GM20000 (cell line): ENCODE results near the gene ADGRF1.
"Not testable (repeated sequence)": the region's sequence is repeated elsewhere in the genome, so short reads cannot be mapped to it uniquely, and the experiment has no call there.

Experiments used
- DNase-seq: peaks from one replicate; pipeline ENCODE4 v3.0.0; 2012; ENCODE audit warnings: low spot score
- CTCF ChIP-seq: IDR thresholded peaks from 2 replicates; pipeline ENCODE4 v1.5.1; 2012; ENCODE audit warnings: mild to moderate bottlenecking, control low read depth; ENCODE audit errors: extremely low read depth, missing control alignments

Gene ADGRF1

GRCh38 chr6:47061309-47062300 lies 19.5 kb upstream of the ADGRF1 start:
- no peak for DNase-seq
- TF ChIP-seq CTCF: no peak

DNA sequence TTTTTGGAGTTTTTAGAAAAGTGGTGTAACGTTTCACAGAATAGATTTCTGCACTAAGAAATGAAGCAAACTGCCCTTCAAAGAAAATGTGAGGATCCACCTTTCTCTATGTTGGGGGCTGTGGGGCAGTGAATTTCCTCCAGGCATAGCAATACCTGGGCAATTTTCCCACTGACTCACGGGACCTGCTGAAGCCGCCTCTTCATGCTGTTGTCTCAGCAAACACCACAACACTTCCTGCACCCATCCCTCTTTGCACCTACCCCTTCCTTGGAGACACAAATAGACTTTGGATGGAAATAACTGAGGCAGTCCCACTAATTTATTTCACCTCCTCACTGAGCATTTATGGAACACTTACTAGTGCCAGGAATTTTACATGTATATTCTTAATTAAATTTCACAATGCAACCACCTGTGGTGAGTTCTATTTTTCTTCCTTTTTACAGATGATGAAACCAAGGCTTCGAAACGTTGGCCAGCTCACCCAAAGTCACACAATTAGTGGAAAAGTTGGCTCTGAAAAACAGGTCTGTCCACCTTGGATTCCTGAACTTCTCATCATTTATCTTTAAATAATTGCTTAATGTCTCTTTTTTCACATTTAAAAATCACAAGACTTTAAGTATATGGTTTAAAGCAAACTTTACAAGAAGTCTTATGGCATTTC lies 17.2 kb upstream of the ADGRF1 start:
- no peak for TF ChIP-seq CTCF
- DNase-seq: no peak

DNA sequence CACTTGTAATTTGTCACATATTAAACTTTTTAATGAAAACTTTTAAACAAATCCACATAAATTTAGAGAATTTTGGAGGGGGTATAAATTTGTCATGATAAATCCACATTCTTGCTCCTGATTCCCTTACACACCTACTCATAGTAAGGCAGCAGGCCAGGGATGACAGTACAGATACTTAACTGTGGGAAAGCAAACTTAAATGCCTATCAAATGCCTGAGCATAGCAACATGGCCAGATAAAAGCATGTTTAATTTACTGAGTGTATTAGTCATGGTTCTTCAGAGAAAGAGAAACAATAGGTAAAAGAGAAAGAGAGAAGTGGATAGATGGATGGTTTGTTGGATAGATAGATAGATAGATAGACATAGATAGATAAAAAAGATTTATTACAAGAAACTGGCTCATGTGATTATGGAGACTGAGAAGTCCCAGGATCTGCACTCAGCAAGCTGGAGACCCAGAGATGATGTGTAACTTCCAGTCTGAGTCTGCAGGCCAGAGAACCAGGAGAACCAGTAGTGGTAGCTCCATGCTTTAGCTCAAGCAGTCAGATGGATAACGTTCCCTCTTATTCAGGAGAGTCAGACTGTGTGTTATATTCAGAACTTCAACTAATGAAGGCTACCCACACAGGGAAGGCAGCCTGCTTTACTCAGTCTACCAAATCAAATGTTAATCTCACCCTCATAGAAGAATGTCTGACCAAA lies 15.9 kb upstream of the ADGRF1 start:
- TF ChIP-seq CTCF: no peak
- no peak for DNase-seq

- DNase-seq: no peak
These were observed 14.7 kb upstream of the ADGRF1 start for GRCh38 chr6:47056832-47057231.

GRCh38 chr6:47054302-47054701 lies 12.2 kb upstream of the ADGRF1 start:
- not testable (repeated sequence) for DNase-seq

More at GRCh38 chr6:47056832-47057231, 14.7 kb upstream of the ADGRF1 start:
- TF ChIP-seq CTCF: no peak

DNA sequence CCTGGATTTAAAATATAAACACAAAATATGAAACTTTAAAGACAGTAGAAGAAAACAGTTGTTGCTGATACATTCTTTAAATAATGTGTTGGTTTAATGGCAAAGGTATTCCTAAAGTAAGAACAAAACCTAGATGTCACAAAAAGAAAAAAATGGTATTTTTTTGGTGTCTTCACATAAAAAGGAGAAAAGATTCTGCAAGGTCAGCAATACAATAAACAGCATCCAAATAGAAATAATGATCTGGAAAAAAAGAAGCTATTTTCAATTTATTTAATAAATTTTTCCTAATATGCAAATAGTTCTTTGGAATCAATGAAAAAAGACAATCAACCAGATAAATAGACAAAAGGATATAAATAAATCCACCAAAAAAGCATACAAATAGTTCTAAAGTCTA lies 6.5 kb upstream of the ADGRF1 start:
- DNase-seq: no peak
- TF ChIP-seq CTCF: no peak

- peak; percentile 75 for TF ChIP-seq CTCF
- peak; percentile 38 for DNase-seq
These were observed 5.6 kb upstream of the ADGRF1 start for GRCh38 chr6:47047479-47048407.
